ENCODE measurements around the gene SLC25A31. TPM values are rescaled to one million over a fixed set of nuclear protein-coding genes. Genes with fewer than 3 reads are reported as not detected.

Gene SLC25A31
- total RNA-seq, 2 experiments from 2014 or later, result not detected

- H3K9me3 Mint-ChIP-seq (ENCODE audit: low read depth), result peaks cover 2% of the 10 kb centered on the region
- ChIA-PET CTCF (interaction anchor here (1.2 kb wide), 1 partner anchor 8 kb away, joined by 3 read pairs; no protein-coding TSS in a partner anchor), POLR2A (no interaction called here)
- intact Hi-C loops (cut with DNase I, micrococcal nuclease), result no loop called here
- H3K27ac Mint-ChIP-seq, result no peak overlapping the region
- no peaks in the 10 kb centered on the region for H3K36me3 Mint-ChIP-seq (ENCODE audit: low read depth)
- H3K27me3 Mint-ChIP-seq, result peaks cover 18% of the 10 kb centered on the region
- H3K4me3 Mint-ChIP-seq, result no peak overlapping the region
- no peaks in the 10 kb centered on the region for H3K4me1 Mint-ChIP-seq
- ATAC-seq (no peak), DNase-seq (no peak)
Observed at GRCh38 chr4:127741247-127741646, 11.0 kb downstream of the SLC25A31 start.

GRCh38 chr4:127747883-127748282, 17.7 kb downstream of the SLC25A31 start:
- DNase-seq (no peak), ATAC-seq (no peak)
- Mint-ChIP-seq H3K9me3 (ENCODE audit: low read depth) (peaks cover 5% of the 10 kb centered on the region), H3K27me3 (peaks cover 17% of the 10 kb centered on the region), H3K4me3 (no peak overlapping the region), H3K36me3 (ENCODE audit: low read depth) (no peaks in the 10 kb centered on the region), H3K4me1 (no peaks in the 10 kb centered on the region), H3K27ac (no peak overlapping the region)
- ChIA-PET POLR2A (no interaction called here), CTCF (no interaction called here)
- intact Hi-C loops (cut with DNase I, micrococcal nuclease), result no loop called here

- Mint-ChIP-seq H3K4me3 (no peak overlapping the region), H3K4me1 (no peaks in the 10 kb centered on the region)
- CTCF ChIA-PET, result no interaction called here
Observed at GRCh38 chr4:127748957-127749356, 18.8 kb downstream of the SLC25A31 start.

GRCh38 chr4:127756906-127757305, 26.7 kb downstream of the SLC25A31 start:
- no peaks in the 10 kb centered on the region for H3K36me3 Mint-ChIP-seq (ENCODE audit: low read depth)
- no peak overlapping the region for H3K27ac Mint-ChIP-seq
- no peak overlapping the region for H3K4me3 Mint-ChIP-seq
- ChIA-PET CTCF (no interaction called here), POLR2A (interaction anchor here (0.6 kb wide), 1 partner anchor 13 kb away, joined by 3 read pairs; no protein-coding TSS in a partner anchor)
- H3K4me1 Mint-ChIP-seq, result no peaks in the 10 kb centered on the region
- H3K27me3 Mint-ChIP-seq, result peaks cover 13% of the 10 kb centered on the region
- ATAC-seq, result no peak
- H3K9me3 Mint-ChIP-seq (ENCODE audit: low read depth), result no peaks in the 10 kb centered on the region
- intact Hi-C loops (cut with DNase I, micrococcal nuclease), result no loop called here
- DNase-seq, result no peak

More at GRCh38 chr4:127748957-127749356, 18.8 kb downstream of the SLC25A31 start:
- ATAC-seq (no peak), DNase-seq (no peak)
- H3K9me3 Mint-ChIP-seq (ENCODE audit: low read depth), result peaks cover 5% of the 10 kb centered on the region
- no peak overlapping the region for H3K27ac Mint-ChIP-seq
- H3K27me3 Mint-ChIP-seq, result peaks cover 17% of the 10 kb centered on the region
- POLR2A ChIA-PET, result no interaction called here
- intact Hi-C loops (cut with DNase I, micrococcal nuclease), result no loop called here
- no peaks in the 10 kb centered on the region for H3K36me3 Mint-ChIP-seq (ENCODE audit: low read depth)

GRCh38 chr4:127759228-127759820, 29.1 kb downstream of the SLC25A31 start:
- intact Hi-C loops (cut with DNase I, micrococcal nuclease), result no loop called here
- no peaks in the 10 kb centered on the region for H3K4me1 Mint-ChIP-seq
- no peak overlapping the region for H3K27ac Mint-ChIP-seq
- DNase-seq (no peak), ATAC-seq (no peak)
- no peaks in the 10 kb centered on the region for H3K36me3 Mint-ChIP-seq (ENCODE audit: low read depth)
- peaks cover 10% of the 10 kb centered on the region for H3K27me3 Mint-ChIP-seq
- no peaks in the 10 kb centered on the region for H3K9me3 Mint-ChIP-seq (ENCODE audit: low read depth)
- ChIA-PET POLR2A (no interaction called here), CTCF (no interaction called here)
- H3K4me3 Mint-ChIP-seq, result no peak overlapping the region

- ChIA-PET POLR2A (no interaction called here), CTCF (no interaction called here)
- intact Hi-C loops (cut with DNase I, micrococcal nuclease), result no loop called here
- Mint-ChIP-seq H3K4me3 (no peak overlapping the region), H3K27me3 (peaks cover 10% of the 10 kb centered on the region), H3K9me3 (ENCODE audit: low read depth) (no peaks in the 10 kb centered on the region), H3K27ac (no peak overlapping the region), H3K4me1 (no peaks in the 10 kb centered on the region), H3K36me3 (ENCODE audit: low read depth) (no peaks in the 10 kb centered on the region)
- no peak for ATAC-seq
- DNase-seq, result no peak
Observed at GRCh38 chr4:127759893-127760292, 29.7 kb downstream of the SLC25A31 start.

GRCh38 chr4:127771535-127772275, 41.5 kb downstream of the SLC25A31 start:
- H3K27ac Mint-ChIP-seq, result no peak overlapping the region
- ATAC-seq (no peak), DNase-seq (no peak)
- no peaks in the 10 kb centered on the region for H3K9me3 Mint-ChIP-seq (ENCODE audit: low read depth)
- H3K27me3 Mint-ChIP-seq, result peaks cover 8% of the 10 kb centered on the region
- ChIA-PET POLR2A (interaction anchor here (0.6 kb wide), 1 partner anchor 184 kb away, joined by 5 read pairs; no protein-coding TSS in a partner anchor), CTCF (no interaction called here)
- H3K36me3 Mint-ChIP-seq (ENCODE audit: low read depth), result no peaks in the 10 kb centered on the region
- intact Hi-C loops (cut with DNase I, micrococcal nuclease), result no loop called here
- no peak overlapping the region for H3K4me3 Mint-ChIP-seq
- no peaks in the 10 kb centered on the region for H3K4me1 Mint-ChIP-seq

- Mint-ChIP-seq H3K9me3 (ENCODE audit: low read depth) (no peaks in the 10 kb centered on the region), H3K27ac (no peak overlapping the region), H3K4me1 (no peaks in the 10 kb centered on the region), H3K36me3 (ENCODE audit: low read depth) (no peaks in the 10 kb centered on the region), H3K27me3 (peaks cover 15% of the 10 kb centered on the region), H3K4me3 (no peak overlapping the region)
- no peak for DNase-seq
- CTCF ChIA-PET, result no interaction called here
- intact Hi-C loops (cut with DNase I, micrococcal nuclease), result no loop called here
- POLR2A ChIA-PET, result interaction anchor here (0.6 kb wide), 1 partner anchor 185 kb away, joined by 5 read pairs; no protein-coding TSS in a partner anchor
- no peak for ATAC-seq
Observed at GRCh38 chr4:127772769-127773671, 42.8 kb downstream of the SLC25A31 start.

- H3K27ac Mint-ChIP-seq, result no peak overlapping the region
- ChIA-PET POLR2A (no interaction called here), CTCF (interaction anchor here (1.3 kb wide), 1 partner anchor 14 kb away, joined by 3 read pairs; no protein-coding TSS in a partner anchor)
- peaks cover 30% of the 10 kb centered on the region for H3K27me3 Mint-ChIP-seq
- no peak overlapping the region for H3K4me3 Mint-ChIP-seq
- no peaks in the 10 kb centered on the region for H3K9me3 Mint-ChIP-seq (ENCODE audit: low read depth)
- no peak for ATAC-seq
- no peak for DNase-seq
- no peaks in the 10 kb centered on the region for H3K4me1 Mint-ChIP-seq
- intact Hi-C loops (cut with DNase I, micrococcal nuclease), result no loop called here
- no peaks in the 10 kb centered on the region for H3K36me3 Mint-ChIP-seq (ENCODE audit: low read depth)
Observed at GRCh38 chr4:127775843-127776242, 45.6 kb downstream of the SLC25A31 start.

GRCh38 chr4:127776620-127777019, 46.4 kb downstream of the SLC25A31 start:
- peaks cover 5% of the 10 kb centered on the region for H3K4me1 Mint-ChIP-seq
- DNase-seq (no peak), ATAC-seq (no peak)
- peaks cover 2% of the 10 kb centered on the region for H3K36me3 Mint-ChIP-seq (ENCODE audit: low read depth)
- ChIA-PET CTCF (no interaction called here), POLR2A (no interaction called here)
- H3K27ac Mint-ChIP-seq, result no peak overlapping the region
- H3K9me3 Mint-ChIP-seq (ENCODE audit: low read depth), result no peaks in the 10 kb centered on the region
- no peak overlapping the region for H3K4me3 Mint-ChIP-seq
- intact Hi-C loops (cut with DNase I, micrococcal nuclease), result no loop called here
- peaks cover 37% of the 10 kb centered on the region for H3K27me3 Mint-ChIP-seq

GRCh38 chr4:127777487-127777886, 47.3 kb downstream of the SLC25A31 start:
- ChIA-PET POLR2A (no interaction called here), CTCF (no interaction called here)
- H3K4me3 Mint-ChIP-seq, result no peak overlapping the region
- peaks cover 7% of the 10 kb centered on the region for H3K4me1 Mint-ChIP-seq
- no peak overlapping the region for H3K27ac Mint-ChIP-seq
- DNase-seq, result no peak
- intact Hi-C loops (cut with DNase I, micrococcal nuclease), result no loop called here
- peaks cover 39% of the 10 kb centered on the region for H3K27me3 Mint-ChIP-seq
- ATAC-seq, result no peak
- H3K9me3 Mint-ChIP-seq (ENCODE audit: low read depth), result no peaks in the 10 kb centered on the region
- H3K36me3 Mint-ChIP-seq (ENCODE audit: low read depth), result peaks cover 2% of the 10 kb centered on the region
